GM23248 (cell line): ENCODE data around the gene C5orf58.

Experiments used
- EZH2 ChIP-seq: fragments of 200-600 bp; sonication (generic); IDR thresholded peaks from 2 replicates; pipeline ENCODE4 v1.6.1; 2018; ENCODE audit warnings: antibody characterized with exemption, mild to moderate bottlenecking; ENCODE audit not compliant: insufficient read depth, poor library complexity, severe bottlenecking
- EZH2phosphoT487 ChIP-seq: fragments of 200-600 bp; sonication (generic); IDR thresholded peaks from 2 replicates; pipeline ENCODE4 v1.6.1; 2018; ENCODE audit warnings: antibody characterized with exemption, moderate library complexity, mild to moderate bottlenecking, low read depth; ENCODE audit not compliant: insufficient read depth

DNA sequence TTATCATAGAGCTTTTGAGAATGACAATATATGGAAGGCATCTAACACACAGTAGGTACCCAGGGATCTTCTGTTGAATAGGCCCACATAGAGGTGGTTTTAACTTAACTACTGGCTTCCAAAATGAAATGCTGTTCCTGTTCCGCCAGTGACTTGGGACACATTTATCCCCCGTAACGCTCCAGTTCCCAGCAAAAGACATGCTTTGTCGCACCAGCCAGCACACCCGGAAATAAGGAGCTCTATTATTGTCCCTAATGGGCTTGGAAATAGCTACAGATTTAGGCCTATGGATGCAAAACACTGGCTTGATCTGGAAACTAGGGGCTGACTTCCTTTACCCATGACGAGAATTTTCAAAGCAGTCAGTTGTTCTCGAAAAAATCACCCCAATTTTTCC, 45.9 kb upstream of the C5orf58 start:
- TF ChIP-seq EZH2 (no peak), EZH2phosphoT487 (no peak)
